ENCODE results near the gene AKNA.
A peak's percentile ranks its signal among the peaks of the same experiment; 100 is the strongest.

The AKNA gene

DNA sequence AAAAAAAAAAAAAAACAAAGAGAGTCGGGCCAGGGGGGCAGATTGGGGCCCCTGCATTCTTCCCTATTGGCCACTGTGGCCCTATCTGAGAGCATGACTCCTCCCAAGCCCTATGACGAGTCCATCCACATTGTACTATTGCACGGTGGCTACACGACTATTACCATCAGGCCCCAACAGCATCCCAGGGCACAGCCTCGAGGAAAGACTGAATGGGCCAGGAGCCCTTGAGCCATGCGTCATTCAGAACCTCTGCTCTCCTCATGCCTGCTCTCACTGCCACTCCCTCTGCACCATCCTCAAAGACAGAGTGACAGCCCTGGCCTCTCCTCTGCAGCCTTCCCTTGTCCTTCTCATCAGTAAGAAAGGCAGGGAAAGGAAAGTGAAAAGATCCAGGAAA is 85.1 kb downstream of the AKNA start:
- Mint-ChIP-seq H3K27me3 (peaks cover 13 to 44% of the 10 kb centered on the region in 2 donors), H3K36me3 (ENCODE audit: insufficient read depth) (no peaks in the 10 kb centered on the region), H3K4me1 (ENCODE audit: low read depth in 2 of 2) (peaks cover 5% of the 10 kb centered on the region in 2 donors), H3K9me3 (no peaks in the 10 kb centered on the region), H3K4me3 (no peak overlapping the region), H3K27ac (no peak overlapping the region)
- ATAC-seq (replicated peaks) = no peak
- no peak for DNase-seq

DNA sequence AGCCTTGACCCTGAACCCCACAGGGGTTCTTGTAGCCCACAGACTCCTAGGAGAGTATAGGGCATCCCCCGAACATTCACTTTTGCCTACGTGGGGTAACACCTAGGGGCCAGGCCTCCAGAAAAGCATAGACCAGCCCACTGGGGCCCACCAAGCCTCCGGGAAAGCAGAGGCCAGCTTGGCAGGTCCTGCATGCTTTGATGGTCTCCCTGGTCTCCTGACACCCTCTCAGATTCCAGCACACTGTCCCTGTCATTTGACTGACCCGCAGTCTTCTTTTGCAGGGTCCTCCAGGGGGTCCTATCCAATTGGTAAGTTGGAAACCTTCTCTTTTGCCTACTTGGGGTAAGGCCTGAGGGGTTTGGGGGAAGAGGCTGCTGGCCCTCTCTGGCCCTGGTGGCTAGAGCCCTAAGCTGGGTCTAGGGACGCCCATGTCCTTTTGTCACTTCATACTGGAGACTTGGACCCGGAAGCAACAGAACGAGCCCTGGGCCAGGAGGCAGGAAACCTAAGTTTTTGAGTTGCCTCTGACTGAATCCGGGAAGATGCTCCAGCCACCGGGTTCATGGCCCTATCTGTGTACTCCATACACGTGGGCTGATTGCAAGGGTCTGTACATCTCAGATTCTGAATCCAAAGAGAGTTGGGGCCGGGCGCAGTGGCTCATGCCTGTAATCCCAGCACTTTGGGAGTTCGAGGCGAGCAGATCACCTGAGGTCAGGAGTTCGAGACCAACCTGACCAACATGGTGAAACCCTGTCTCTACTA is 85.8 kb downstream of the AKNA start:
- Mint-ChIP-seq H3K27me3 (peaks cover 13 to 44% of the 10 kb centered on the region in 2 donors), H3K4me1 (ENCODE audit: low read depth in 2 of 2) (peaks cover 5% of the 10 kb centered on the region in 2 donors), H3K27ac (no peak overlapping the region), H3K9me3 (no peaks in the 10 kb centered on the region), H3K4me3 (no peak overlapping the region), H3K36me3 (ENCODE audit: insufficient read depth) (no peaks in the 10 kb centered on the region)
- DNase-seq (no peak), ATAC-seq (replicated peaks) (no peak)

- H3K9me3 Mint-ChIP-seq = no peaks in the 10 kb centered on the region
- H3K36me3 Mint-ChIP-seq (ENCODE audit: insufficient read depth) = no peaks in the 10 kb centered on the region
- ATAC-seq (replicated peaks) (no peak), DNase-seq (no peak)
- peaks cover 15 to 39% of the 10 kb centered on the region in 2 donors for H3K27me3 Mint-ChIP-seq
- peak overlapping the region in 1 of 2 donors; percentile 11 for H3K27ac Mint-ChIP-seq
- peaks cover 5% of the 10 kb centered on the region in 2 donors for H3K4me1 Mint-ChIP-seq (ENCODE audit: low read depth in 2 of 2)
- no peak overlapping the region for H3K4me3 Mint-ChIP-seq
Observed at GRCh38 chr9:114300846-114301797, 86.7 kb downstream of the AKNA start.

DNA sequence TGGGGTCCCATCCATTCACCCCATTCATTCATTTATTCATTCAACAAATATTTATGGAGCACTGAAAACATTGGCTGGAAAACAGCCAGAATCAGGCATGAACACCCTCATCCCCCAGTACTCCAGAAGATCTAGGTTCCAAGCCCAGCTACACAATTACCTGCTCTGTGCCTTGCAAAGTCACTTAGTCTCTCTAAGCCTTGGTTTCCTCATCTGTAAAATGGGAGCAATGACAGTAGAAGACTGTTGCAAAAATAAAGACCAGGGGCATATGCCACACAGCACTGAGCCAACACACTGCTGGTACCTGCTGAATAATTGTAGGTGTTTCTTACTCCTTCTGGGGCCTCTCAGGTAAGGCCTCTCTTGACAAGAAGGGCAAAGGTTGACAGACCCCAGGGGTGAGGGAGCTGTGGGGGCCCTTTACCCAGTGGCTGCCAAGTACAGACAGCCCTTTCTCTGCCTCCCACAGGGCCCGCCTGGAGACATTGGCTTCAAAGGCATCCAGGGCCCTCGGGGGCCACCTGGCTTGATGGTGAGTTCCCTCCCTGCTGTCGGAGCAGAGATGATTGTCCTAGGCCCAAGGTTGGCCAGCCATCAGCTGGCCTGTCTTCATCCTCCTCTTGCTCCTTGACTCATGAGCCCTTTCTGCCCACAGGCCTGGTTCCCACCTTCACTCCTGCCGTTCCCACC is 87.5 kb downstream of the AKNA start:
- Mint-ChIP-seq H3K36me3 (ENCODE audit: insufficient read depth) (no peaks in the 10 kb centered on the region), H3K4me3 (no peak overlapping the region), H3K27me3 (peaks cover 20 to 31% of the 10 kb centered on the region in 2 donors), H3K27ac (peak overlapping the region in 1 of 2 donors; percentile 11), H3K4me1 (ENCODE audit: low read depth in 2 of 2) (peaks cover 0 to 1% of the 10 kb centered on the region in 2 donors), H3K9me3 (peaks cover 0 to under 1% of the 10 kb centered on the region in 2 donors)
- DNase-seq = no peak
- ATAC-seq (replicated peaks) = no peak

DNA sequence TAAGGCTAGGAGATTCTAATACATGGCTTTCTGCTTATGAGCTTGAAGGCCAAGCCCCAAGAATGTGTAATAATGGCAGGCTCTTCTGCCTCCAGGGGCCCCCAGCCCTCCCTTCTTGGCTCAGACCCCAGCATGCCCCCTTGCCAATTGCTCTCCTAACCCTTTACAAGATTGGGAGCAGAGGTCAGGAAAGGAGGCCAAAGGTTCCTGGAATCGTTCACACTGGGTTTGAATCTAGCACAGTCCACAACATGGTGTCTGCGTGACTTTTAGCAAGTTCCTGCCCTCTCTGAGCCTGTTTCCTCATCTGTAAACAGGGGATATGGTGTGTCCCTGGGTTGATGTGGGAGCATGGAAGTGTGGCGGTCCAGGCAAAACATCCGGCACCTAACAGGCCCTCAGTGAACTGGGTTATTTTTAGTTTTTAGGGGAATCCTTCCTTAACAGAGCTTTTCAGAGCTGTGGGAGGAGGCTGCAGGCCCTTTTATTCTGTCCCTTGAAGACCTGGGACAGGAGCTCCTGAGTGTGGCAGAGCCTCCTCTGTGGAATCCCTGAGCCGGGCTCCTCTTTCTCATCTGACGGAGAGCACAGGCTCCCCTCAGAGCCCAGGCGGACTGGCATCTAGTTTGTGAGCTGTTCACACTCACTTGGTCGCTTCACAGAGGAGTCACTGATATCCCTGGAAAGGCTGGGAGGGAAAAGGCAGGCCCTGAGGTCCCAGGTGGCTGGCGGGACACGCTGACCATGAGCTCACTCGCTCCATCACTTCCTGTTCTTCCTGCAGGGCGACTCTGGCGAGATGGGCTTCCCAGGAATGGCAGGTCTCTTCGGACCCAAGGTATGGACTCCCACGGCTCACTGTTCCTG is 88.3 kb downstream of the AKNA start:
- ATAC-seq (replicated peaks) (no peak), DNase-seq (no peak)
- H3K27ac Mint-ChIP-seq = no peak overlapping the region
- H3K9me3 Mint-ChIP-seq = peaks cover 0 to 7% of the 10 kb centered on the region in 2 donors
- no peaks in the 10 kb centered on the region for H3K36me3 Mint-ChIP-seq (ENCODE audit: insufficient read depth)
- peaks cover 19 to 25% of the 10 kb centered on the region in 2 donors for H3K27me3 Mint-ChIP-seq
- H3K4me3 Mint-ChIP-seq = no peak overlapping the region
- no peaks in the 10 kb centered on the region for H3K4me1 Mint-ChIP-seq (ENCODE audit: low read depth in 2 of 2)

GRCh38 chr9:114296338-114296737 is 91.4 kb downstream of the AKNA start:
- Mint-ChIP-seq H3K27ac (no peak overlapping the region), H3K36me3 (ENCODE audit: insufficient read depth) (no peaks in the 10 kb centered on the region), H3K9me3 (peaks cover 0 to 7% of the 10 kb centered on the region in 2 donors), H3K4me1 (ENCODE audit: low read depth in 2 of 2) (no peaks in the 10 kb centered on the region), H3K27me3 (peaks cover 8 to 13% of the 10 kb centered on the region in 2 donors), H3K4me3 (no peak overlapping the region)
- DNase-seq (no peak), ATAC-seq (replicated peaks) (no peak)

DNA sequence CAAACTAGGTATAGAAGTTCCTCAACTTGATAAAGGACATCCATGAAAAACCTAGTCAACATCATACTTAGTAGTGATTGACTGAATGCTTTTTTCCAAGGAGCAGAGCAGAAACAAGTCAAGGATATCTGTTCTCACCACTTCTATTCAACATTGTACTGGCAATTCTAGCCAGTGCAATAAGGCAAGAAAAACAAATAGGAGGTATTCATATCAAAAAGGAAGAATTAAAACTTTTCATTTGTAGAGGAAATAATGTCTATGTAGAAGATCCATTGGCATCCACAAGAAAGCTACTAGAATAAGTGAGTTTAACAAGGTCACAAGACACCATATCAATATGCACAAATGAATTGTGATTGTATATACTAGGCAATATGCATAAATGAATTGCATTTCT is 93.1 kb downstream of the AKNA start:
- no peak overlapping the region for H3K27ac Mint-ChIP-seq
- no peaks in the 10 kb centered on the region for H3K36me3 Mint-ChIP-seq (ENCODE audit: insufficient read depth)
- H3K4me1 Mint-ChIP-seq (ENCODE audit: low read depth in 2 of 2) = peaks cover 4 to 5% of the 10 kb centered on the region in 2 donors
- ATAC-seq (replicated peaks) = no peak
- H3K27me3 Mint-ChIP-seq = peaks cover 10 to 13% of the 10 kb centered on the region in 2 donors
- H3K4me3 Mint-ChIP-seq = no peak overlapping the region
- H3K9me3 Mint-ChIP-seq = peaks cover 0 to 7% of the 10 kb centered on the region in 2 donors
- DNase-seq = no peak

DNA sequence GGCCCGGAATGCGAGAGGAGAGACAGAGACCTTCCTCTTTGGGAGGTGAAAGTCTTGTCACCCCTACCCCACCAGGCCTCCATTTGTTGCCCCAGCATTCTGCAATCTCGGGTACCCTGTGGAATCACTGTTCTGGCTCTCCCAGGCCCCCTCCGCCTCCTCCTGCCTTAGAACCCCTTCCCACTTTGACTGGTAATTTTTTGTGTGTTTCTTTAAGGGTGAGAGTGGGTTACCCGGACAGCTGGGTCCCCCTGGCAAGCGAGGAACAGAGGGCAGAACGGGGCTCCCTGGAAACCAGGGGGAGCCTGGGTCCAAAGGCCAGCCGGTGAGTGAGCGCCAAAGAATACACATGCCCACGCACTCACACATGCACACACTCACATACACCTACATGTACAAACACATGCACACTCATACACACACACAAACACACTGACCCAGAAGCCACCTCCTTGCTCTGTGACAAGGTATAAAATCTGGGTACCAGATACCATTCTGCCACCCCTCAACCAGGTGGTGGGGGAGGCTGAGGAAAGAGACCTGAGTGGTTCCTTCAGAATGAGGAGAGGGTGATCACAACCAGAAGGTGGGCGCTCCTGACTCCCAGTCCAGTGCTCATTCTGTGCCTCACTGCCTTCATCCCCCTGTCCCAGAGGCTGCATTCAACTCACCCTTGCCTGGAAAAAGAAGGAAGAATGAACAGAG is 95.7 kb downstream of the AKNA start:
- H3K4me1 Mint-ChIP-seq (ENCODE audit: low read depth in 2 of 2) = peaks cover 4 to 5% of the 10 kb centered on the region in 2 donors
- H3K4me3 Mint-ChIP-seq = no peak overlapping the region
- H3K36me3 Mint-ChIP-seq (ENCODE audit: insufficient read depth) = no peaks in the 10 kb centered on the region
- H3K27ac Mint-ChIP-seq = no peak overlapping the region
- no peak for ATAC-seq (replicated peaks)
- peaks cover 0 to 7% of the 10 kb centered on the region in 2 donors for H3K9me3 Mint-ChIP-seq
- H3K27me3 Mint-ChIP-seq = peaks cover 10 to 13% of the 10 kb centered on the region in 2 donors
- no peak for DNase-seq

GRCh38 chr9:114291064-114291474 is 96.7 kb downstream of the AKNA start:
- peaks cover 4 to 5% of the 10 kb centered on the region in 2 donors for H3K4me1 Mint-ChIP-seq (ENCODE audit: low read depth in 2 of 2)
- H3K27ac Mint-ChIP-seq = no peak overlapping the region
- peaks cover 10 to 11% of the 10 kb centered on the region in 2 donors for H3K27me3 Mint-ChIP-seq
- ATAC-seq (replicated peaks) = peak; percentile 35
- H3K9me3 Mint-ChIP-seq = peaks cover 0 to 7% of the 10 kb centered on the region in 2 donors
- no peaks in the 10 kb centered on the region for H3K36me3 Mint-ChIP-seq (ENCODE audit: insufficient read depth)
- DNase-seq = peak; percentile 64 to 75 (median 68)
- no peak overlapping the region for H3K4me3 Mint-ChIP-seq

GRCh38 chr9:114290561-114290986 is 97.2 kb downstream of the AKNA start:
- Mint-ChIP-seq H3K4me3 (no peak overlapping the region), H3K36me3 (ENCODE audit: insufficient read depth) (no peaks in the 10 kb centered on the region), H3K9me3 (peaks cover 0 to 7% of the 10 kb centered on the region in 2 donors), H3K27me3 (peaks cover 7 to 12% of the 10 kb centered on the region in 2 donors), H3K4me1 (ENCODE audit: low read depth in 2 of 2) (peaks cover 4 to 5% of the 10 kb centered on the region in 2 donors), H3K27ac (no peak overlapping the region)
- DNase-seq (no peak), ATAC-seq (replicated peaks) (peak; percentile 12)

DNA sequence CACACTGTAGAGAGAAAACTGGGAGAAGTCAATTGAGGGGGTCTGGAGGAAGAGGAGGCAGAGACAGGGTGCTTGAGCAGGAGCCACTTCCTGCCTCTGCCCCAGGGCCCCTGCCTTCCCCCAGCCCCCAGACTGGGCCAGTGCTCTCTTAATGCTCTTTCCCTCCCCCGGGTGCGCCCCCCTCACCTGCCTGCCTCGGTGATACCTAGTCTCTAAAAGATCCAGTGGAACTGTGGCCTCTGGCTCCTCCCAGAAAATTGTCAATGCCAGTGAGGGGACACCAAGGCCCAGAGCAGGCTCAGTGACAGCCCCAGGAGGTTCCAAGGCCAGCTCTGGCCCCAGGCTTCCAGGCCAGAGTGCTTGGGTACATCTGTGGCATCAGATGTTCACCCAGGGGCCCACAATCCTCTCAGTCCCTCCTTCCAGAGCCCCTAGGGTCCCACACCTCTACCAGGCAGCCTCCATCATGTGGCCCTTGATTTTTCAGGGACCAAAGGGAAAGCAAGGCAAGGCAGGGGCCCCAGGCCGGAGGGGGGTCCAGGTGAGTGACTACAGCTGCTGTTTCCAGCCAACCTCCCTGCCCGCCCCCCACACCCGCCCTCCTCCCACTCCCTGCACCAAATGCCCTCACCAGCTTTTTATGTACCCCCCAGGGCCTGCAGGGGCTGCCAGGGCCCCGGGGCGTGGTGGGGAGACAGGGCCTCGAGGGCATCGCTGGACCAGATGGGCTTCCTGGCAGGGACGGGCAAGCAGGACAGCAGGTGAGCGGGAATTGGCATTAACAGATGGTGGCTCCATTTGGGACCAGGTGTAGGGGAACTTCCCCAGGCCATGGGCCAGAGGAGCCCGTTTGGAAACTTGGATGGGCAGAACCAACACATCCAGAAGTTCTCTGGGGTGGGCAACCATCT is 98.0 kb downstream of the AKNA start:
- Mint-ChIP-seq H3K36me3 (ENCODE audit: insufficient read depth) (no peaks in the 10 kb centered on the region), H3K27ac (peak overlapping the region in 1 of 2 donors; percentile 78), H3K27me3 (peaks cover 7 to 20% of the 10 kb centered on the region in 2 donors), H3K4me1 (ENCODE audit: low read depth in 2 of 2) (peaks cover 4 to 5% of the 10 kb centered on the region in 2 donors), H3K4me3 (no peak overlapping the region), H3K9me3 (peaks cover 0 to 2% of the 10 kb centered on the region in 2 donors)
- no peak for ATAC-seq (replicated peaks)
- DNase-seq = no peak
